HepG2 (cell line): ENCODE measurements around the gene ASGR1. TPM values are rescaled to one million over a fixed set of nuclear protein-coding genes. Genes with fewer than 3 reads are reported as not detected.

Experiments used
- BCL6 ChIP-seq: IDR thresholded peaks from 2 replicates; pipeline ENCODE4 v1.6.1; 2016; ENCODE audit warnings: missing genetic modification reagents, missing compliant biosample characterization
- EED ChIP-seq: sonication (generic); formaldehyde crosslinking; IDR thresholded peaks from 2 replicates; pipeline ENCODE4 v1.5.0; 2020; ENCODE audit warnings: mild to moderate bottlenecking, missing genetic modification reagents
- ELF1 ChIP-seq: sonication (generic); formaldehyde crosslinking; IDR thresholded peaks from 2 replicates; pipeline ENCODE4 v1.4.0; 2020; ENCODE audit warnings: missing genetic modification reagents
- FIP1L1 ChIP-seq: fragments of 200-400 bp; formaldehyde crosslinking; IDR thresholded peaks from 2 replicates; pipeline ENCODE4 v1.6.1; 2018; ENCODE audit warnings: low read depth, mild to moderate bottlenecking, low read length, moderate library complexity, borderline replicate concordance; ENCODE audit not compliant: insufficient read depth
- FOXA1 ChIP-seq, 2 experiments: fragments of 450-650 bp in 1 of 2; sonication (generic) in 1 of 2; formaldehyde crosslinking in 1 of 2; IDR thresholded peaks; 2 replicates each; pipeline versions ENCODE4 v1.4.0 to v1.6.1; 2016 to 2020; ENCODE audit warnings: missing genetic modification reagents in 1 of 2
- GPN1 ChIP-seq: sonication (generic); formaldehyde crosslinking; IDR thresholded peaks from 2 replicates; pipeline ENCODE4 v1.5.1; 2020; ENCODE audit warnings: missing genetic modification reagents, borderline replicate concordance
- IRX3 ChIP-seq: sonication (generic); formaldehyde crosslinking; IDR thresholded peaks from 2 replicates; pipeline ENCODE4 v1.8.1; 2023; ENCODE audit warnings: mild to moderate bottlenecking, low read depth, missing genetic modification reagents, borderline replicate concordance
- KDM2A ChIP-seq: sonication (generic); formaldehyde crosslinking; IDR thresholded peaks from 2 replicates; pipeline ENCODE4 v1.4.0; 2020; ENCODE audit warnings: low read depth, missing genetic modification reagents, borderline replicate concordance
- MXD3 ChIP-seq: IDR thresholded peaks from 2 replicates; pipeline ENCODE4 v1.6.1; 2016; ENCODE audit warnings: mild to moderate bottlenecking, missing biosample characterization, missing genetic modification reagents
- POLR2A ChIP-seq, 2 experiments: IDR thresholded peaks; 2 replicates each; pipeline ENCODE4 v1.6.1; 2011; ENCODE audit warnings: low read depth in 2 of 2, low read length in 2 of 2, mild to moderate bottlenecking in 1 of 2, moderate library complexity in 1 of 2; ENCODE audit not compliant: insufficient read depth in 1 of 2
- SIN3A ChIP-seq: IDR thresholded peaks from 2 replicates; pipeline ENCODE4 v1.6.1; 2011; ENCODE audit warnings: low read depth, mild to moderate bottlenecking, control low read depth, low read length, borderline replicate concordance
- SMAD1 ChIP-seq: sonication (generic); formaldehyde crosslinking; IDR thresholded peaks from 2 replicates; pipeline ENCODE4 v1.4.0; 2020; ENCODE audit warnings: missing genetic modification reagents, low read depth, mild to moderate bottlenecking, borderline replicate concordance
- TBX2 ChIP-seq: sonication (generic); formaldehyde crosslinking; IDR thresholded peaks from 2 replicates; pipeline ENCODE4 v1.5.0; 2020; ENCODE audit warnings: missing genetic modification reagents, mild to moderate bottlenecking, borderline replicate concordance
- YY1 ChIP-seq: IDR thresholded peaks from 2 replicates; pipeline ENCODE4 v1.6.1; 2011; ENCODE audit warnings: low read length, low read depth, moderate library complexity, mild to moderate bottlenecking; ENCODE audit not compliant: insufficient read depth, insufficient replicate concordance
- ZBTB8A ChIP-seq: sonication (generic); formaldehyde crosslinking; IDR thresholded peaks from 2 replicates; pipeline ENCODE4 v1.4.0; 2020; ENCODE audit warnings: mild to moderate bottlenecking, low read depth, missing genetic modification reagents, borderline replicate concordance
- ZFP36L1 ChIP-seq: sonication (generic); formaldehyde crosslinking; IDR thresholded peaks from 2 replicates; pipeline ENCODE4 v1.8.0; 2022; ENCODE audit warnings: mild to moderate bottlenecking, missing genetic modification reagents, moderate library complexity
- ZNF160 ChIP-seq: sonication (generic); formaldehyde crosslinking; IDR thresholded peaks from 2 replicates; pipeline ENCODE4 v1.8.0; 2022; ENCODE audit warnings: mild to moderate bottlenecking, inconsistent platforms, missing genetic modification reagents
- ZNF282 ChIP-seq: fragments of 450-650 bp; IDR thresholded peaks from 2 replicates; pipeline ENCODE4 v1.6.1; 2018; ENCODE audit not compliant: partially characterized antibody
- ZNF598 ChIP-seq: sonication (generic); formaldehyde crosslinking; IDR thresholded peaks from 2 replicates; pipeline ENCODE4 v1.5.1; 2020; ENCODE audit warnings: mild to moderate bottlenecking, missing genetic modification reagents, borderline replicate concordance
- ZNF709 ChIP-seq: sonication (generic); formaldehyde crosslinking; IDR thresholded peaks from 2 replicates; pipeline ENCODE4 v1.5.0; 2020; ENCODE audit warnings: mild to moderate bottlenecking, missing genetic modification reagents
- ZSCAN29 ChIP-seq: sonication (generic); formaldehyde crosslinking; conservative IDR thresholded peaks from 2 replicates; pipeline ENCODE4 v1.4.0; 2020; ENCODE audit warnings: mild to moderate bottlenecking, missing genetic modification reagents
- polyA plus RNA-seq, 8 experiments: library from polyadenylated mRNA; depleted of rRNA in 3 of 8; stranded (reverse) in 7 of 8; unstranded in 1 of 8; fragments of >200 nt; fragmentation: Illumina TruSeq in 4 of 8; extraction: Trizol in 4 of 8; gene quantifications; 2 replicates each; pipeline versions ENCODE4 v1.2.1 to v1.2.3, GENCODE V29; 2011 to 2016; ENCODE audit warnings: low read depth in 4 of 8, missing spikeins in 1 of 8, mixed read lengths in 1 of 8; ENCODE audit not compliant: insufficient read depth in 1 of 8
- total RNA-seq, 5 experiments: library from RNA; depleted of rRNA; stranded (reverse); fragments of >200 nt; fragmentation: Illumina TruSeq; extraction: Trizol; gene quantifications; 2 replicates each; pipeline ENCODE4 v1.2.3, GENCODE V29; 2016; ENCODE audit warnings: low read depth in 1 of 5
- TF ChIP-seq, protein P1 (sequence below): sonication (generic); formaldehyde crosslinking; IDR thresholded peaks from 2 replicates; pipeline ENCODE4 v1.8.1; 2023; ENCODE audit warnings: mild to moderate bottlenecking, moderate library complexity, missing genetic modification reagents
- TF ChIP-seq, protein P2 (sequence below): sonication (generic); formaldehyde crosslinking; IDR thresholded peaks from 2 replicates; pipeline ENCODE4 v1.4.0; 2020; ENCODE audit warnings: missing genetic modification reagents
- TF ChIP-seq, protein P3 (sequence below): sonication (generic); formaldehyde crosslinking; IDR thresholded peaks from 2 replicates; pipeline ENCODE4 v1.5.0; 2020; ENCODE audit warnings: missing genetic modification reagents, mild to moderate bottlenecking, borderline replicate concordance

Gene ASGR1
- total and polyA plus RNA-seq, 2 of the 13 experiments (the other 11 are each of a cell fraction or from before 2014, with no cell fraction given) = 353 to 796 TPM

GRCh38 chr17:7184091-7184488, 4.9 kb upstream of the ASGR1 start (continued):
- TF ChIP-seq EED (CRISPR knock-in tag) (no peak), YY1 (no peak), SMAD1 (no peak), FOXA1 (IDR thresholded peaks at IDR 0.05) (no peak), FOXA1 (CRISPR knock-in tag; IDR thresholded peaks at IDR 0.05) (no peak), POLR2A (IDR thresholded peaks at IDR 0.05; ENCODE audit: insufficient read depth in 1 of 2, low read depth in 2 of 2, low read length in 2 of 2) (peak; percentile 11 to 27; a peak in 2 of 4 replicates), BCL6 (CRISPR knock-in tag) (peak; percentile 11; the same call in 1 of the 2 replicates), KDM2A (0 out of 2 replicates have a peak, but pooled peaks have one; percentile 25), TBX2 (peak; percentile 56; the same call in 1 of the 2 replicates), ZFP36L1 (CRISPR knock-in tag) (no peak), GPN1 (CRISPR knock-in tag) (no peak), ZNF598 (no peak), IRX3 (CRISPR knock-in tag) (no peak), MXD3 (CRISPR knock-in tag) (peak; percentile 55; the same call in 1 of the 2 replicates), ZNF160 (no peak), ZNF709 (no peak), ELF1 (no peak), SIN3A (no peak), FIP1L1 (no peak), ZSCAN29 (CRISPR knock-in tag) (no peak), ZNF282 (no peak), ZBTB8A (no peak)
- TF ChIP-seq, protein P1, sequence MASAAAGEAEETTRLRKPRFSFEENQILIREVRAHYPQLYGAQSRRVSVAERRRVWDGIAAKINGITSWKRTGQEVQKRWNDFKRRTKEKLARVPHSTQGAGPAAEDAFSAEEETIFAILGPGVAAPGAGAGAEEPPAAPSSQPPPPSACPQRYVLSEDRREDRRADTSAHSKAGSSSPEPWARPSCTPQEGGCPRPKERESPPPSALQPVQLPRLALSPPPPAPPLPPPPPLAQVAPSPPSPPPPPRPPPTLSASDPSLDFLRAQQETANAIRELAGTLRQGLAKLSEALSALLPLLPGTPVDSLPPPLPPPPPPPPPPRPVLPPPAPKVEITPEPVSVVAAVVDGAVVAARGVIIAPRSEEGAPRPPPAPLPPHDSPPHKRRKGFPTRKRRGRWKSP (CRISPR knock-in tag) = no peak
- TF ChIP-seq, protein P2, sequence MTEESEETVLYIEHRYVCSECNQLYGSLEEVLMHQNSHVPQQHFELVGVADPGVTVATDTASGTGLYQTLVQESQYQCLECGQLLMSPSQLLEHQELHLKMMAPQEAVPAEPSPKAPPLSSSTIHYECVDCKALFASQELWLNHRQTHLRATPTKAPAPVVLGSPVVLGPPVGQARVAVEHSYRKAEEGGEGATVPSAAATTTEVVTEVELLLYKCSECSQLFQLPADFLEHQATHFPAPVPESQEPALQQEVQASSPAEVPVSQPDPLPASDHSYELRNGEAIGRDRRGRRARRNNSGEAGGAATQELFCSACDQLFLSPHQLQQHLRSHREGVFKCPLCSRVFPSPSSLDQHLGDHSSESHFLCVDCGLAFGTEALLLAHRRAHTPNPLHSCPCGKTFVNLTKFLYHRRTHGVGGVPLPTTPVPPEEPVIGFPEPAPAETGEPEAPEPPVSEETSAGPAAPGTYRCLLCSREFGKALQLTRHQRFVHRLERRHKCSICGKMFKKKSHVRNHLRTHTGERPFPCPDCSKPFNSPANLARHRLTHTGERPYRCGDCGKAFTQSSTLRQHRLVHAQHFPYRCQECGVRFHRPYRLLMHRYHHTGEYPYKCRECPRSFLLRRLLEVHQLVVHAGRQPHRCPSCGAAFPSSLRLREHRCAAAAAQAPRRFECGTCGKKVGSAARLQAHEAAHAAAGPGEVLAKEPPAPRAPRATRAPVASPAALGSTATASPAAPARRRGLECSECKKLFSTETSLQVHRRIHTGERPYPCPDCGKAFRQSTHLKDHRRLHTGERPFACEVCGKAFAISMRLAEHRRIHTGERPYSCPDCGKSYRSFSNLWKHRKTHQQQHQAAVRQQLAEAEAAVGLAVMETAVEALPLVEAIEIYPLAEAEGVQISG (CRISPR knock-in tag) = peak; percentile 58; the same call in 1 of the 2 replicates
- TF ChIP-seq, protein P3, sequence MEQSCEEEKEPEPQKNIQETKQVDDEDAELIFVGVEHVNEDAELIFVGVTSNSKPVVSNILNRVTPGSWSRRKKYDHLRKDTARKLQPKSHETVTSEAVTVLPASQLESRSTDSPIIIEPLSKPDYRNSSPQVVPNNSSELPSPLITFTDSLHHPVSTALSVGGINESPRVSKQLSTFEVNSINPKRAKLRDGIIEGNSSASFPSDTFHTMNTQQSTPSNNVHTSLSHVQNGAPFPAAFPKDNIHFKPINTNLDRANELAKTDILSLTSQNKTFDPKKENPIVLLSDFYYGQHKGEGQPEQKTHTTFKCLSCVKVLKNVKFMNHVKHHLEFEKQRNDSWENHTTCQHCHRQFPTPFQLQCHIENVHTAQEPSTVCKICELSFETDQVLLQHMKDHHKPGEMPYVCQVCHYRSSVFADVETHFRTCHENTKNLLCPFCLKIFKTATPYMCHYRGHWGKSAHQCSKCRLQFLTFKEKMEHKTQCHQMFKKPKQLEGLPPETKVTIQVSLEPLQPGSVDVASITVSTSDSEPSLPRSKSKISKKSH (CRISPR knock-in tag) = no peak
